Sciatic nerve (tissue), 2 donors: ENCODE measurements around the gene INPP5A. TPM values are rescaled to one million over a fixed set of nuclear protein-coding genes. Genes with fewer than 3 reads are reported as not detected.

Source experiments
- ATAC-seq: fragments of 200-7000 bp; cut with Tn5 transposase; one replicate; pipeline ENCODE4 v1.9.1; 2020; ENCODE audit warnings: mild to moderate bottlenecking, moderate library complexity
- DNase-seq: peaks from one replicate; pipeline ENCODE4 v3.0.0-alpha.2; 2020; ENCODE audit warnings: low spot score
- intact Hi-C: fragments of 100-400 bp; cut with DNase I; formaldehyde crosslinking; loops from one replicate; pipeline ENCODE4 v1.14.2; 2022
- total RNA-seq: library from RNA; stranded (reverse); fragmentation: NEBNext Ultra II Directional; extraction: Animal tissue kit (Norgen Biotek cat#: 25700); gene quantifications from one replicate; pipeline ENCODE4 v1.2.1, GENCODE V29; 2021
- donor health status: DM: no; HTN: no; CAD: no.
- donor health status: DM: no; HTN: no; CAD: no.

The INPP5A gene
- total RNA-seq, 1 donor from 2014 or later: 54.3 TPM

- intact Hi-C loops: loop anchor here (10.0 kb wide), 1 partner anchor 259 kb away; no protein-coding TSS in a partner anchor
- DNase-seq (peak; percentile 42), ATAC-seq (peak; percentile 28)
Observed at GRCh38 chr10:132643709-132644526, 106.3 kb downstream of the INPP5A start.

GRCh38 chr10:132644527-132645246 is 107.1 kb downstream of the INPP5A start:
- peak; percentile 7 for ATAC-seq
- intact Hi-C loops: loop anchor here (10.0 kb wide), 1 partner anchor 260 kb away; no protein-coding TSS in a partner anchor
- peak; percentile 60 for DNase-seq

GRCh38 chr10:132645247-132645530 is 107.6 kb downstream of the INPP5A start:
- ATAC-seq (no peak), DNase-seq (peak; percentile 53)
- intact Hi-C loops: loop anchor here (10.0 kb wide), 1 partner anchor 260 kb away; no protein-coding TSS in a partner anchor

- DNase-seq (peak; percentile 53), ATAC-seq (no peak)
- intact Hi-C loops: loop anchor here (10.0 kb wide), 1 partner anchor 261 kb away; no protein-coding TSS in a partner anchor
Observed at GRCh38 chr10:132645630-132646442, 108.2 kb downstream of the INPP5A start.

- DNase-seq: peak; percentile 61
- intact Hi-C loops: loop anchor here (10.0 kb wide), 1 partner anchor 262 kb away; no protein-coding TSS in a partner anchor
Observed at GRCh38 chr10:132646443-132647097, 109.0 kb downstream of the INPP5A start.

GRCh38 chr10:132647424-132647823 is 109.8 kb downstream of the INPP5A start:
- no peak for ATAC-seq
- intact Hi-C loops: loop anchor here (10.0 kb wide), 1 partner anchor 263 kb away; no protein-coding TSS in a partner anchor
- peak; percentile 43 for DNase-seq

More at GRCh38 chr10:132646443-132647097, 109.0 kb downstream of the INPP5A start:
- no peak for ATAC-seq

- DNase-seq: peak; percentile 58
- intact Hi-C loops: loop anchor here (10.0 kb wide), 1 partner anchor 263 kb away; no protein-coding TSS in a partner anchor
- peak; percentile 19 for ATAC-seq
Observed at GRCh38 chr10:132648072-132648850, 110.7 kb downstream of the INPP5A start.

GRCh38 chr10:132648851-132649528 is 111.4 kb downstream of the INPP5A start:
- ATAC-seq (no peak), DNase-seq (no peak)
- intact Hi-C loops: loop anchor here (10.0 kb wide), 1 partner anchor 264 kb away; no protein-coding TSS in a partner anchor

GRCh38 chr10:132649651-132650360 is 112.2 kb downstream of the INPP5A start:
- DNase-seq (peak; percentile 53), ATAC-seq (no peak)
- intact Hi-C loops: loop anchor here (5.0 to 10.0 kb wide), 2 partner anchors 137 to 265 kb away; partner anchors contain the start of gene NKX6-2

GRCh38 chr10:132650611-132651250 is 113.1 kb downstream of the INPP5A start:
- ATAC-seq: no peak
- DNase-seq: peak; percentile 54
- intact Hi-C loops: loop anchor here (5.0 kb wide), 1 partner anchor 137 kb away; the partner anchor contains the start of gene NKX6-2

GRCh38 chr10:132651511-132652029 is 114.0 kb downstream of the INPP5A start:
- peak; percentile 52 for DNase-seq
- ATAC-seq: no peak
- intact Hi-C loops: loop anchor here (5.0 kb wide), 1 partner anchor 136 kb away; the partner anchor contains the start of gene NKX6-2

GRCh38 chr10:132652446-132652845 is 114.9 kb downstream of the INPP5A start:
- intact Hi-C loops: loop anchor here (5.0 kb wide), 1 partner anchor 135 kb away; the partner anchor contains the start of gene NKX6-2
- ATAC-seq: no peak
- peak; percentile 45 for DNase-seq

GRCh38 chr10:132652936-132653590 is 115.5 kb downstream of the INPP5A start:
- DNase-seq (peak; percentile 48), ATAC-seq (no peak)
- intact Hi-C loops: loop anchor here (5.0 kb wide), 1 partner anchor 134 kb away; the partner anchor contains the start of gene NKX6-2

GRCh38 chr10:132653721-132654120 is 116.1 kb downstream of the INPP5A start:
- ATAC-seq (no peak), DNase-seq (peak; percentile 19)
- intact Hi-C loops: loop anchor here (5.0 kb wide), 1 partner anchor 134 kb away; the partner anchor contains the start of gene NKX6-2

- ATAC-seq: peak; percentile 4
- intact Hi-C loops: loop anchor here (5.0 kb wide), 1 partner anchor 133 kb away; the partner anchor contains the start of gene NKX6-2
- peak; percentile 55 for DNase-seq
Observed at GRCh38 chr10:132654121-132654571, 116.6 kb downstream of the INPP5A start.
